Urinary bladder (tissue), 4 donors: ENCODE results near the gene ELMOD3. TPM values are rescaled to one million over a fixed set of nuclear protein-coding genes. Genes with fewer than 3 reads are reported as not detected.
A peak's percentile ranks its signal among the peaks of the same experiment; 100 is the strongest.
"Not testable (repeated sequence)": the region's sequence is repeated elsewhere in the genome, so short reads cannot be mapped to it uniquely, and the experiment has no call there.

ENCODE experiments used
- DNase-seq: peaks from one replicate; pipeline ENCODE4 v3.0.0-alpha.2; 2015; ENCODE audit errors: extremely low spot score
- H3K27ac ChIP-seq: one replicate; pipeline ENCODE4 v1.5.1; 2013; ENCODE audit warnings: low read depth, mild to moderate bottlenecking, moderate library complexity
- H3K36me3 ChIP-seq: one replicate; pipeline ENCODE4 v1.6.1; 2013; ENCODE audit warnings: mild to moderate bottlenecking, moderate library complexity; ENCODE audit not compliant: insufficient read depth
- H3K4me1 ChIP-seq: one replicate; pipeline ENCODE4 v1.6.1; 2013; ENCODE audit warnings: mild to moderate bottlenecking, moderate library complexity; ENCODE audit not compliant: insufficient read depth
- H3K4me3 ChIP-seq: one replicate; pipeline ENCODE4 v1.5.1; 2013; ENCODE audit warnings: low read depth, low read length
- WGBS: extraction: QIAGEN DNeasy Blood & Tissue Kit; methylation state at CpG from one replicate; pipeline ENCODE4 v1.1.7; 2013; 5-methylcytosine and 5-hydroxymethylcytosine counted together
- polyA plus RNA-seq: library from polyadenylated mRNA; stranded (reverse); fragments of 200-250 nt; gene quantifications from one replicate; pipeline ENCODE4 v1.2.3, GENCODE V29; 2013
- small RNA-seq: library from RNA; depleted of rRNA; stranded (forward); fragments of <200 nt; gene quantifications from one replicate; pipeline ENCODE3, GENCODE V24; 2014
- total RNA-seq: library from RNA; depleted of rRNA; stranded (reverse); fragments of >200 nt; gene quantifications from one replicate; pipeline ENCODE4 v1.2.3, GENCODE V29; 2014
- donor health status: healthy with polysubstance abuse.
- donor health status: healthy.

ELMOD3 gene
- total and polyA plus RNA-seq, 2 donors, result 19.4 to 21.0 TPM

GRCh38 chr2:85436836-85437487 is 82.4 kb downstream of the ELMOD3 start:
- Histone ChIP-seq H3K4me3 (no peak overlapping the region), H3K27ac (peak overlapping the region; percentile 94), H3K4me1 (no peaks in the 10 kb centered on the region), H3K36me3 (no peaks in the 10 kb centered on the region)
- WGBS, result 46% methylated on average over 10 of the region's 10 CpGs
- no peak for DNase-seq

- Histone ChIP-seq H3K27ac (peak overlapping the region; percentile 94), H3K4me1 (no peaks in the 10 kb centered on the region), H3K4me3 (peak overlapping the region; percentile 29), H3K36me3 (no peaks in the 10 kb centered on the region)
- 2% methylated on average over 64 of the region's 64 CpGs for WGBS
- no peak for DNase-seq
Measured at GRCh38 chr2:85437488-85438200, 83.1 kb downstream of the ELMOD3 start.

GRCh38 chr2:85438201-85439024 is 83.8 kb downstream of the ELMOD3 start:
- WGBS, result 36% methylated on average over 19 of the region's 19 CpGs
- DNase-seq, result no peak
- Histone ChIP-seq H3K27ac (peak overlapping the region; percentile 94), H3K36me3 (no peaks in the 10 kb centered on the region), H3K4me1 (peaks cover 1% of the 10 kb centered on the region), H3K4me3 (peak overlapping the region; percentile 29)

GRCh38 chr2:85439025-85439472 is 84.5 kb downstream of the ELMOD3 start:
- Histone ChIP-seq H3K4me3 (no peak overlapping the region), H3K27ac (no peak overlapping the region), H3K36me3 (no peaks in the 10 kb centered on the region), H3K4me1 (peaks cover 1% of the 10 kb centered on the region)
- WGBS, result 91% methylated on average over 6 of the region's 6 CpGs
- DNase-seq, result no peak

GRCh38 chr2:85439569-85439968 is 85.0 kb downstream of the ELMOD3 start:
- H3K27ac ChIP-seq, H3K36me3 ChIP-seq, H3K4me3 ChIP-seq, DNase-seq, H3K4me1 ChIP-seq: not testable (repeated sequence)
- WGBS, result 93% methylated on average over 9 of the region's 9 CpGs

- WGBS, result 88% methylated on average over 7 of the region's 7 CpGs
- H3K4me1 ChIP-seq, result peaks cover 1% of the 10 kb centered on the region
- no peak overlapping the region for H3K4me3 ChIP-seq
- no peak overlapping the region for H3K27ac ChIP-seq
- no peaks in the 10 kb centered on the region for H3K36me3 ChIP-seq
- no peak for DNase-seq
Measured at GRCh38 chr2:85439986-85440385, 85.4 kb downstream of the ELMOD3 start.

- no peaks in the 10 kb centered on the region for H3K36me3 ChIP-seq
Measured at GRCh38 chr2:85440729-85441128, 86.2 kb downstream of the ELMOD3 start.

More at GRCh38 chr2:85440729-85441128, 86.2 kb downstream of the ELMOD3 start:
- no peak for DNase-seq
- 87% methylated on average over 5 of the region's 5 CpGs for WGBS
- Histone ChIP-seq H3K27ac (no peak overlapping the region), H3K4me3 (no peak overlapping the region), H3K4me1 (peaks cover 1% of the 10 kb centered on the region)

Small RNA genes lying within 50 kb of the gene (small RNA-seq; reads per million reads assigned to genes)
- gene AC062037.1 (not detected), gene AC062037.2 (not detected), gene RF00019 (not detected), gene RN7SL113P (not detected)

Other genes with a start within 250 kb of the ELMOD3 start
- 9.2 TPM for gene TCF7L1, start 221.4 kb upstream of the ELMOD3 start, total RNA-seq
- 20.9 TPM for gene TCF7L1, start 221.4 kb upstream of the ELMOD3 start, polyA plus RNA-seq
- gene TGOLN2, start 26.8 kb upstream of the ELMOD3 start, total RNA-seq, result 58.7 TPM
- 81.0 TPM for gene TGOLN2, start 26.8 kb upstream of the ELMOD3 start, polyA plus RNA-seq
- 22.5 TPM for gene RETSAT, start 241 bp upstream of the ELMOD3 start, total RNA-seq
- gene RETSAT, start 241 bp upstream of the ELMOD3 start, polyA plus RNA-seq, result 34.4 TPM
- 89.3 TPM for gene CAPG, start 55.6 kb downstream of the ELMOD3 start, total RNA-seq
- 76.0 TPM for gene CAPG, start 55.6 kb downstream of the ELMOD3 start, polyA plus RNA-seq
- not detected for gene SH2D6, start 63.9 kb downstream of the ELMOD3 start, total RNA-seq
- gene SH2D6, start 63.9 kb downstream of the ELMOD3 start, polyA plus RNA-seq, result 0.37 TPM
- gene MAT2A, start 184.4 kb downstream of the ELMOD3 start, total RNA-seq, result 94.8 TPM
- 242 TPM for gene MAT2A, start 184.4 kb downstream of the ELMOD3 start, polyA plus RNA-seq
- gene GGCX, start 206.7 kb downstream of the ELMOD3 start, total RNA-seq, result 42.3 TPM
- 26.4 TPM for gene GGCX, start 206.7 kb downstream of the ELMOD3 start, polyA plus RNA-seq
- gene VAMP8, start 222.8 kb downstream of the ELMOD3 start, total RNA-seq, result 14.8 TPM
- gene VAMP8, start 222.8 kb downstream of the ELMOD3 start, polyA plus RNA-seq, result 89.9 TPM
- gene VAMP5, start 229.7 kb downstream of the ELMOD3 start, total RNA-seq, result 8.0 TPM
- gene VAMP5, start 229.7 kb downstream of the ELMOD3 start, polyA plus RNA-seq, result 157 TPM
- 71.6 TPM for gene RNF181, start 241.0 kb downstream of the ELMOD3 start, total RNA-seq
- gene RNF181, start 241.0 kb downstream of the ELMOD3 start, polyA plus RNA-seq, result 183 TPM
- gene TMEM150A, start 247.9 kb downstream of the ELMOD3 start, total RNA-seq, result 6.3 TPM
- gene TMEM150A, start 247.9 kb downstream of the ELMOD3 start, polyA plus RNA-seq, result 39.0 TPM